HEK293 (cell line): Measurements from ENCODE around the gene ZNF688.

ENCODE experiments used
- CTCF ChIA-PET: fragments of 350-600 bp; formaldehyde crosslinking; extraction: SDS; loops from one replicate; lab custom pipeline; 2021; ENCODE audit warnings: antibody characterized with exemption; lab: Yijun Ruan, JAX
- POLR2A ChIA-PET: fragments of 300-600 bp; formaldehyde crosslinking; extraction: SDS; loops from one replicate; lab custom pipeline; 2020; ENCODE audit warnings: antibody characterized with exemption, inconsistent platforms; lab: Yijun Ruan, JAX
- H3K27ac ChIP-seq: fragments of 200-500 bp; sonication (Bioruptor generic); 2 replicates; pipeline ENCODE4 v1.5.1; 2014; ENCODE audit warnings: low read depth, low read length, control low read depth, inconsistent platforms; ENCODE audit errors: extremely low read depth
- H3K36me3 ChIP-seq, 2 experiments: fragments of 200-500 bp in 1 of 2; sonication (Bioruptor generic) in 1 of 2; 1 replicate in 1 of 2; 2 replicates in 1 of 2; pipeline ENCODE4 v1.5.1; 2014 to 2017; ENCODE audit warnings: inconsistent platforms in 2 of 2, low read length in 2 of 2; ENCODE audit not compliant: control insufficient read depth in 2 of 2, insufficient read depth in 1 of 2
- H3K4me1 ChIP-seq: fragments of 200-500 bp; sonication (Bioruptor generic); 2 replicates; pipeline ENCODE4 v1.5.1; 2014; ENCODE audit warnings: mild to moderate bottlenecking, low read length, inconsistent platforms; ENCODE audit not compliant: control insufficient read depth, insufficient read depth
- H3K4me3 ChIP-seq: 2 replicates; pipeline ENCODE4 v1.5.1; 2011; ENCODE audit warnings: low read depth, mild to moderate bottlenecking, control low read depth, low read length, moderate library complexity
- H3K9me3 ChIP-seq: fragments of 200-500 bp; sonication (Bioruptor generic); 2 replicates; pipeline ENCODE4 v1.5.1; 2014; ENCODE audit warnings: low read depth, low read length, inconsistent platforms; ENCODE audit not compliant: control insufficient read depth, insufficient read depth
- GLIS1 ChIP-seq: fragments of 450-650 bp; formaldehyde crosslinking; IDR thresholded peaks from 2 replicates; pipeline ENCODE4 v1.5.1; 2016; ENCODE audit warnings: missing biosample characterization, missing genetic modification characterization
- HOXD13 ChIP-seq: sonication (generic); formaldehyde crosslinking; IDR thresholded peaks from 2 replicates; pipeline ENCODE4 v1.8.0; 2022; ENCODE audit warnings: missing genetic modification reagents, borderline replicate concordance
- KLF16 ChIP-seq: fragments of 450-650 bp; formaldehyde crosslinking; IDR thresholded peaks from 2 replicates; pipeline ENCODE4 v1.5.1; 2017; ENCODE audit warnings: missing biosample characterization, missing genetic modification characterization
- PRDM10 ChIP-seq: fragments of 450-650 bp; formaldehyde crosslinking; IDR thresholded peaks from 2 replicates; pipeline ENCODE4 v1.5.1; 2016; ENCODE audit warnings: missing biosample characterization, missing genetic modification characterization
- PRDM6 ChIP-seq: fragments of 450-650 bp; formaldehyde crosslinking; IDR thresholded peaks from 2 replicates; pipeline ENCODE4 v1.5.1; 2017; ENCODE audit warnings: missing biosample characterization, missing genetic modification characterization
- SCRT2 ChIP-seq: fragments of 450-650 bp; formaldehyde crosslinking; IDR thresholded peaks from 2 replicates; pipeline ENCODE4 v1.5.1; 2016; ENCODE audit warnings: missing biosample characterization, missing genetic modification characterization
- SP2 ChIP-seq: fragments of 450-650 bp; formaldehyde crosslinking; IDR thresholded peaks from 2 replicates; pipeline ENCODE4 v1.5.1; 2016; ENCODE audit warnings: missing biosample characterization, missing genetic modification characterization
- ZBTB11 ChIP-seq: fragments of 450-650 bp; formaldehyde crosslinking; conservative IDR thresholded peaks from 2 replicates; pipeline ENCODE4 v1.5.1; 2016; ENCODE audit warnings: low read depth, missing biosample characterization, missing genetic modification characterization
- ZFP37 ChIP-seq: fragments of 450-650 bp; formaldehyde crosslinking; IDR thresholded peaks from 2 replicates; pipeline ENCODE4 v1.5.1; 2016; ENCODE audit warnings: missing biosample characterization, missing genetic modification characterization
- ZNF132 ChIP-seq: fragments of 450-650 bp; formaldehyde crosslinking; IDR thresholded peaks from 2 replicates; pipeline ENCODE4 v1.5.1; 2017; ENCODE audit warnings: missing biosample characterization, missing genetic modification characterization, borderline replicate concordance
- ZNF184 ChIP-seq: fragments of 450-650 bp; IDR thresholded peaks from 2 replicates; pipeline ENCODE4 v1.5.1; 2018; ENCODE audit warnings: missing biosample characterization, mild to moderate bottlenecking, missing genetic modification characterization
- ZNF274 ChIP-seq, 2 experiments: fragments of 200-500 bp in 1 of 2; fragments of 450-650 bp in 1 of 2; sonication (Bioruptor generic) in 1 of 2; formaldehyde crosslinking in 1 of 2; IDR thresholded peaks; 2 replicates each; pipeline versions ENCODE4 v1.5.1 to v1.6.1; 2014 to 2016; ENCODE audit warnings: borderline replicate concordance in 1 of 2, inconsistent platforms in 1 of 2, low read length in 1 of 2, missing biosample characterization in 1 of 2, missing genetic modification characterization in 1 of 2
- ZNF292 ChIP-seq: fragments of 450-650 bp; formaldehyde crosslinking; IDR thresholded peaks from 2 replicates; pipeline ENCODE4 v1.5.1; 2016; ENCODE audit warnings: low read depth, missing biosample characterization, missing genetic modification characterization, borderline replicate concordance
- ZNF335 ChIP-seq: fragments of 450-650 bp; formaldehyde crosslinking; conservative IDR thresholded peaks from 2 replicates; pipeline ENCODE4 v1.5.1; 2016; ENCODE audit warnings: missing biosample characterization, missing genetic modification characterization
- ZNF501 ChIP-seq: fragments of 450-650 bp; formaldehyde crosslinking; IDR thresholded peaks from 2 replicates; pipeline ENCODE4 v1.5.1; 2016; ENCODE audit warnings: missing biosample characterization, missing genetic modification characterization
- ZNF585B ChIP-seq: fragments of 450-650 bp; formaldehyde crosslinking; IDR thresholded peaks from 2 replicates; pipeline ENCODE4 v1.5.1; 2016; ENCODE audit warnings: missing biosample characterization, missing genetic modification characterization
- ZNF777 ChIP-seq: fragments of 450-650 bp; formaldehyde crosslinking; IDR thresholded peaks from 2 replicates; pipeline ENCODE4 v1.5.1; 2017; ENCODE audit warnings: missing biosample characterization, missing genetic modification characterization, borderline replicate concordance
- ZNF791 ChIP-seq: fragments of 450-650 bp; formaldehyde crosslinking; IDR thresholded peaks from 2 replicates; pipeline ENCODE4 v1.5.1; 2016; ENCODE audit warnings: missing biosample characterization, missing genetic modification characterization

Gene ZNF688

GRCh38 chr16:30557957-30558788 is 13.3 kb downstream of the ZNF688 start, which contains the start of gene ZNF764 (continued):
- TF ChIP-seq PRDM10 (tag by site-specific recombination) (peak; percentile 79; the same call in 1 of the 2 replicates), ZNF335 (tag by site-specific recombination) (peak; percentile 91), ZNF184 (tag by site-specific recombination) (peak; percentile 42; the same call in 1 of the 2 replicates), ZNF132 (tag by site-specific recombination) (no peak), ZNF501 (tag by site-specific recombination) (peak; percentile 68), ZNF585B (tag by site-specific recombination) (no peak), ZNF777 (tag by site-specific recombination) (peak; percentile 95), HOXD13 (CRISPR knock-in tag) (0 out of 2 replicates have a peak, but pooled peaks have one; percentile 18), ZFP37 (tag by site-specific recombination) (no peak), ZBTB11 (peak; percentile 91), SCRT2 (tag by site-specific recombination) (peak; percentile 56; the same call in 1 of the 2 replicates), ZNF292 (tag by site-specific recombination) (no peak), KLF16 (peak; percentile 86), SP2 (tag by site-specific recombination) (peak; percentile 98)

- CTCF ChIA-PET = interaction anchor here (0.9 to 2.0 kb wide), 7 partner anchors 15 to 136 kb away, joined by 3 to 6 read pairs (median 4); no protein-coding TSS in a partner anchor
Measured at GRCh38 chr16:30557707-30557956, 13.9 kb downstream of the ZNF688 start.

More at GRCh38 chr16:30557707-30557956, 13.9 kb downstream of the ZNF688 start:
- H3K9me3 ChIP-seq = no peaks in the 10 kb centered on the region
- peak overlapping the region; percentile 88 for H3K4me3 ChIP-seq
- TF ChIP-seq ZNF791 (tag by site-specific recombination) (no peak), GLIS1 (0 out of 2 replicates have a peak, but pooled peaks have one; percentile 34), PRDM6 (no peak), ZNF274 (IDR thresholded peaks at IDR 0.05; ENCODE audit: low read length) (no peak), ZNF274 (tag by site-specific recombination; IDR thresholded peaks at IDR 0.05; ENCODE audit: borderline replicate concordance) (no peak)
- TF ChIP-seq, all 188 proteins: peak for 1
- POLR2A ChIA-PET = interaction anchor here (0.6 to 3.9 kb wide), 15 partner anchors 9 to 187 kb away, joined by 3 to 69 read pairs (median 10); partner anchors contain the start of genes DCTPP1, ZNF688 and ZNF747
- Histone ChIP-seq H3K36me3 (peaks cover 9 to 37% of the 10 kb centered on the region in 2 experiments; a peak in 2 of 3 replicates), H3K27ac (peak overlapping the region; percentile 98), H3K4me1 (peaks cover 2% of the 10 kb centered on the region; the same call in 1 of the 2 replicates)
